Activated CD4-positive, alpha-beta memory T cell treated with anti-CD3 and anti-CD28 coated beads for 36 hours (primary cell): Measurements from ENCODE around the gene COMTD1. TPM values are rescaled to one million over a fixed set of nuclear protein-coding genes. Genes with fewer than 3 reads are reported as not detected.

Experiments used
- CTCF ChIA-PET: fragments of 350-600 bp; sonication (Branson Sonifier 250); formaldehyde crosslinking; loops from one replicate; lab custom pipeline; 2021; ENCODE audit warnings: antibody characterized with exemption, inconsistent platforms; lab: Charles Lee
- POLR2A ChIA-PET: fragments of 350-600 bp; sonication (Branson Sonifier 250); formaldehyde crosslinking; loops from one replicate; lab custom pipeline; 2021; ENCODE audit warnings: antibody characterized with exemption; lab: Charles Lee
- DNase-seq: peaks from one replicate; pipeline ENCODE4 v3.0.0-alpha.2; 2020
- H3K27ac Mint-ChIP-seq: one replicate; pipeline ENCODE4 v1.8.0; 2021; ENCODE audit warnings: mixed read lengths
- H3K27me3 Mint-ChIP-seq: one replicate; pipeline ENCODE4 v1.8.0; 2021; ENCODE audit warnings: mixed read lengths
- H3K36me3 Mint-ChIP-seq: one replicate; pipeline ENCODE4 v1.8.0; 2021; ENCODE audit warnings: mixed read lengths
- H3K4me1 Mint-ChIP-seq: one replicate; pipeline ENCODE4 v1.8.0; 2021; ENCODE audit warnings: low read depth, mixed read lengths
- H3K4me3 Mint-ChIP-seq: one replicate; pipeline ENCODE4 v1.8.0; 2021; ENCODE audit warnings: mild to moderate bottlenecking, mixed read lengths
- H3K9me3 Mint-ChIP-seq: one replicate; pipeline ENCODE4 v1.8.0; 2021; ENCODE audit warnings: mixed read lengths
- intact Hi-C: fragments of 100-400 bp; cut with micrococcal nuclease; formaldehyde crosslinking; loops from one replicate; pipeline ENCODE4 v1.15.1; 2023
- total RNA-seq, 2 experiments: library from RNA; stranded (reverse); gene quantifications; one replicate each; pipeline ENCODE4 v1.2.3, GENCODE V29; 2021

COMTD1 gene
- total RNA-seq, 2 experiments from 2014 or later: 40.0 to 41.3 TPM

DNA sequence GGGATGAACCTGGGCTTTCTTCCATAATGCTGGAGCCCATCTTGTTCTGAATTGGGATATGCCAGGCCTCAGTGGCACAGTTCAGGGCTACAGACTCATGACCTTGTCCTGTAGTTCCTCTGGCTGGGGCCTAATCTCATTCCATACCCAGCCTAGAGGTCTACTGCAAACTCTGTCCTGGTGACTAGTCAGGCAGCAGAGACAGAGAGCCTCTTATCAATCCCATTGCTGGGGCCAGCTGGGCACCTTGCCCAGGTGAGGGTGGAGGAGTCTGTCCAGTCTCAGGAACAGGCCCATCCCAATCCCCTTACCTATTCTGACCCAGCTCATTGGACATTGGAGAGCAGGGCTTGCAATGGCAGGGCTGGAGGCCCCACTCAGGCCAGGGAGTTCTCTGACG is 28.0 kb upstream of the COMTD1 start:
- intact Hi-C loops: no loop called here
- Mint-ChIP-seq H3K27me3 (no peaks in the 10 kb centered on the region), H3K4me1 (no peaks in the 10 kb centered on the region), H3K36me3 (no peaks in the 10 kb centered on the region), H3K27ac (no peak overlapping the region), H3K4me3 (no peak overlapping the region), H3K9me3 (peaks cover 5% of the 10 kb centered on the region)
- ChIA-PET CTCF (no interaction called here), POLR2A (no interaction called here)
- no peak for DNase-seq

DNA sequence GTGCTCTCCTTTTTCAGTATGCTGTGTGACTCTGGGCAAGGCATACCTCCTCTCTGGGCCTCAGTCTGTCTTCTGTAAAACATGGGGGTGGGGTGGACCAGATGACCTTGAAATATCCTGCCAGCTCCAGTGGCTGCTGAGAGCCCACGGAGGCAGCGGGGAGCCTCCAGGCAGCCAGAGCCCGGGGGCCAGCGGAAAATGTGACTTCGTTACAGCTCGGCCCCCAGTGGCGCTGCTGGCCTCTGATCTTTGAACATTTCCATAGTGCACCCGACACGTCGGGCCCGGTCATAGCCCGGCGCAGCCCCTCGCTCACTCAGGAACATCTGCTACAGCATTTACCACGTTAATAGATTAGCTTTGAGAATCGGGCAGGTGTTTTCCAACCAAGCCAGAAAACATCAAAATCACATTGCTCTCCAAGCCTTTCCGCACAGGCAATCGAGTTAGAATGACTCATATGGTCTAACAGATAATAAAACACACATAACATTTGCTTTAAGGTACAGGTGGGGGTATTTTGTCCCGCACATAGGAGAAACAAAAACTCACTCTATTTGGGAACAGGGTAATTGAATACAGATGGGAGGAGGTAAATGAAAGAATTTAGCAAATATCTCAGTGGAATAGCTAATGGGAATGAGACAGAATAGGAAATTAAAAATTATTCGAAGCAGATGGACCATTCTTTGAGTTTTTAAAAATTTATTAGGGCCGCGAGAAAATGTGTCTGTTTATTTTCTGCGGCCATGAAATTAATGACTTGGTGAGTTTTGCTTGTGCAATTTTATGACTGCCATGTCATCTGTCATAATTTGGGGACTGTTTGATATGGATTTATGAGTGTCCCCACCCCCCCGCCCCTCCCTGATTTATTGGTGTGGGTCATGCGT is 26.3 kb upstream of the COMTD1 start:
- POLR2A ChIA-PET: interaction anchor here (0.6 kb wide), 1 partner anchor 1278 kb away, joined by 3 read pairs; no protein-coding TSS in a partner anchor
- Mint-ChIP-seq H3K27ac (no peak overlapping the region), H3K9me3 (peaks cover 5% of the 10 kb centered on the region)

DNA sequence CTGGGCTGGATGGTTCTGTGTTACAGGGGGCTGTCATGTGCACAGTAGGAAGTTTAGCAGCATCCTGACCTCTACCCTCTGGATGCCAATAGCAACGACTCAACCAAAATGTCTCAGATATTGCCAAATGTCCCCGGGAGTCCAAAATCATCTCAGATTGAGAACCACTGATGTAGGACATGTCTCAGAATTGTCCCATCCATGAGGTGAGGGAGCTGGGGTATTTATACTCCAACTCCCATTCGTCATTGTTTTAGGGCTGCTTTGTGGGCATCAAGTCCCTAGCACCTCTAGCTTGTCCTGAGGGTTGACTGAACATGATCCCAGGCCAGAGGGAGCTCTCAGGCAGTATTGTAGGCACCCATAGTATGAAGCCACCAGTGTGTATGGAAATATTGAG is 25.2 kb upstream of the COMTD1 start:
- Mint-ChIP-seq H3K4me3 (no peak overlapping the region), H3K27me3 (no peaks in the 10 kb centered on the region), H3K9me3 (peaks cover 5% of the 10 kb centered on the region), H3K4me1 (no peaks in the 10 kb centered on the region), H3K27ac (no peak overlapping the region), H3K36me3 (no peaks in the 10 kb centered on the region)
- CTCF ChIA-PET: no interaction called here
- no peak for DNase-seq
- POLR2A ChIA-PET: no interaction called here
- intact Hi-C loops: no loop called here

More for the DNA sequence above, 26.3 kb upstream of the COMTD1 start:
- H3K4me1 Mint-ChIP-seq: no peaks in the 10 kb centered on the region
- no peak overlapping the region for H3K4me3 Mint-ChIP-seq
- CTCF ChIA-PET: no interaction called here
- DNase-seq: no peak
- no peaks in the 10 kb centered on the region for H3K36me3 Mint-ChIP-seq
- no peaks in the 10 kb centered on the region for H3K27me3 Mint-ChIP-seq
- intact Hi-C loops: no loop called here

DNA sequence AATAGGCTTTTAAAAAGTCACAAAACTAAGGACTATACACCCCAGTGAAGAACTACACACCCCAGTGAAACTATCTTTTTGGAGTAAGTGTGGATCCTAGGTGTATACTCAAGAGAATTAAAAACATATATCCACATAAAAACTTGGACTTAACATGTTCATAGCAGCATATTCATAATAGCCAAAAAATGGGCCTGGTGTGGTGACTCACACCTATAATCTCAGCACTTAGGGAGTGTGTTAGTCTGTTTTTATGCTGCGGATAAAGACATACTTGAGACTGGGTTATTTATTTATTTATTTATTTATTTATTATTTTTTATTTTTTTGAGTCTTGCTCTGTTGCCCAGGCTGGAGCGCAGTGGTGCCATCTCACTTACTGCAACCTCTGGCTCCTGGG is 19.0 kb upstream of the COMTD1 start:
- H3K4me1 Mint-ChIP-seq: no peaks in the 10 kb centered on the region
- no peak for DNase-seq
- H3K36me3 Mint-ChIP-seq: peaks cover 11% of the 10 kb centered on the region
- no peaks in the 10 kb centered on the region for H3K27me3 Mint-ChIP-seq
- H3K9me3 Mint-ChIP-seq: peaks cover 18% of the 10 kb centered on the region
- H3K4me3 Mint-ChIP-seq: no peak overlapping the region
- ChIA-PET CTCF (no interaction called here), POLR2A (no interaction called here)
- H3K27ac Mint-ChIP-seq: no peak overlapping the region
- intact Hi-C loops: no loop called here

GRCh38 chr10:75253281-75254220 is 17.8 kb upstream of the COMTD1 start:
- Mint-ChIP-seq H3K4me1 (no peaks in the 10 kb centered on the region), H3K4me3 (no peak overlapping the region), H3K27ac (no peak overlapping the region), H3K9me3 (peaks cover 18% of the 10 kb centered on the region), H3K27me3 (no peaks in the 10 kb centered on the region), H3K36me3 (peaks cover 11% of the 10 kb centered on the region)
- ChIA-PET CTCF (no interaction called here), POLR2A (no interaction called here)
- intact Hi-C loops: no loop called here
- DNase-seq: no peak

GRCh38 chr10:75250934-75251333 is 15.2 kb upstream of the COMTD1 start:
- peaks cover 11% of the 10 kb centered on the region for H3K36me3 Mint-ChIP-seq
- H3K4me1 Mint-ChIP-seq: no peaks in the 10 kb centered on the region
- intact Hi-C loops: no loop called here
- DNase-seq: no peak
- H3K27ac Mint-ChIP-seq: no peak overlapping the region
- ChIA-PET CTCF (no interaction called here), POLR2A (no interaction called here)
- H3K27me3 Mint-ChIP-seq: no peaks in the 10 kb centered on the region
- peaks cover 18% of the 10 kb centered on the region for H3K9me3 Mint-ChIP-seq
- no peak overlapping the region for H3K4me3 Mint-ChIP-seq

- Mint-ChIP-seq H3K4me3 (no peak overlapping the region), H3K9me3 (peaks cover 4% of the 10 kb centered on the region), H3K27me3 (no peaks in the 10 kb centered on the region), H3K4me1 (no peaks in the 10 kb centered on the region), H3K36me3 (peaks cover 1% of the 10 kb centered on the region), H3K27ac (no peak overlapping the region)
- intact Hi-C loops: no loop called here
- CTCF ChIA-PET: no interaction called here
- POLR2A ChIA-PET: no interaction called here
- DNase-seq: no peak
Measured at GRCh38 chr10:75247797-75248196, 12.0 kb upstream of the COMTD1 start.

DNA sequence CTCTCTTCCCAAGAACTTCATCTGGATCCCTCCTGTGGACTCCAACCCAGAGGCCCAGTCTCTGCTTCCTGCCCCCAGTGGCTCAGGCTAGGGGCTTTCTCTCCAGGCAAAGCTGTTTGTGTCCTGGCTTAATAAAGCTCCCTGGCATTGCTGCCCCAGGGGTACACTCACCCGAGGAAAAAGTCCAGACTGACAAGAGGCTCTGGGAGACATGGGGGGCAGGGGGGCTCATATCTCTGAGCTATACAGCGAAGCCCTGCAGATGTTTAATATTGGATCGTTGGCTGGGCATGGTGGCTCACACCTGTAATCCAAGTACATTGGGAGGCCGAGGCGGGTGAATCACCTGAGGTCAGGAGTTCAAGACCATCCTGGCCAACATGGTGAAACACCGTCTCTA is 10.7 kb upstream of the COMTD1 start:
- DNase-seq: no peak
- ChIA-PET POLR2A (no interaction called here), CTCF (no interaction called here)
- no peaks in the 10 kb centered on the region for H3K36me3 Mint-ChIP-seq
- no peaks in the 10 kb centered on the region for H3K27me3 Mint-ChIP-seq
- no peaks in the 10 kb centered on the region for H3K4me1 Mint-ChIP-seq
- no peak overlapping the region for H3K4me3 Mint-ChIP-seq
- intact Hi-C loops: no loop called here
- H3K9me3 Mint-ChIP-seq: no peaks in the 10 kb centered on the region
- no peak overlapping the region for H3K27ac Mint-ChIP-seq

GRCh38 chr10:75245354-75246250 is 9.8 kb upstream of the COMTD1 start:
- intact Hi-C loops: no loop called here
- CTCF ChIA-PET: interaction anchor here (1.0 kb wide), 1 partner anchor 10 kb away, joined by 3 read pairs; the partner anchor contains the start of gene COMTD1
- H3K36me3 Mint-ChIP-seq: no peaks in the 10 kb centered on the region

DNA sequence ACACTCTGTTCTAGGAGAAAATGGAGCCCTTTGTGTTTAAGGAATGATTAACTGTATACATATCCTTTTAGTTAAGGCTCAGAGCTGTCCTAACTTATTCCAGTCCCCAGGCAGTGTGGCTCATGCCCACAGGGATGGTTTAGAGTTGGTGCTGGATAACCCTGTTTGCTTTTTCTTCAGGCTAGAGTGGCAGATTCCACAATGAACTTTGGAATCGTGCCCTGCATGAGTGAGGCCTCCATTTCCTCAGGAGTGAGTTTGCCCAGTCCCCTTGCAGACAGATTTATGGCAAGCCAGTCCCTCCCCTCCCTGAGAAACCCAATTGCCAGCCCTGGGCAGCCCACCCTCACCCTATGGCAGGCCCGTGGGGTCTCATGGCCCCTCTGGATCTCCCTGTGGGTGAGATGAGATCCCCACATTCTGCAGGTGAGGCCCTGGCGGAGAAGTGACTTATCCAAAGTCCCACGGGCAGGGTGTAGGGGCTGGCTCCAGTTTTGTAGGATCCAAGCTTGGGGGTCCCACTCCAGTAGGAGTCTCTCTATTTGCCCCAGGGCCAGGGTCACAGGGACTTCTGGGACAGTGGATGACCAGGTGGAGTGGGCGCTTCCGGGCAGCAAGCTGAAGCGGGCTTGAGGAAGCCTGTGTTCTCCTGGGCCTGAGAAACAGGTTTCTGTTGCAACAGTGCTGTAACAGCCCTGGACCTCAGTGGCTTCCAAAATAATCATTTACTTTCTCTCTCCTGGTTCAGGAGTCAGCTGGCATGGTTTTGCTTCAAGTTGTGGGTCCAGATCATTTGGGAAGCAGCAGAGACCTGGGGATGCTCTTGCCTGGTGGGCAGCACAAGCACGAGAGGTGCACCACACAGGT is 9.0 kb upstream of the COMTD1 start:
- no peaks in the 10 kb centered on the region for H3K4me1 Mint-ChIP-seq
- no peak overlapping the region for H3K27ac Mint-ChIP-seq
- no peaks in the 10 kb centered on the region for H3K9me3 Mint-ChIP-seq
- intact Hi-C loops: no loop called here
- no peak overlapping the region for H3K4me3 Mint-ChIP-seq
- no peaks in the 10 kb centered on the region for H3K36me3 Mint-ChIP-seq
- POLR2A ChIA-PET: no interaction called here
- no peak for DNase-seq
- H3K27me3 Mint-ChIP-seq: no peaks in the 10 kb centered on the region
- CTCF ChIA-PET: interaction anchor here (1.0 kb wide), 1 partner anchor 9 kb away, joined by 3 read pairs; the partner anchor contains the start of gene COMTD1

More at GRCh38 chr10:75245354-75246250, 9.8 kb upstream of the COMTD1 start:
- Mint-ChIP-seq H3K9me3 (no peaks in the 10 kb centered on the region), H3K27ac (no peak overlapping the region), H3K4me3 (no peak overlapping the region), H3K4me1 (no peaks in the 10 kb centered on the region), H3K27me3 (no peaks in the 10 kb centered on the region)
- POLR2A ChIA-PET: no interaction called here
- no peak for DNase-seq

DNA sequence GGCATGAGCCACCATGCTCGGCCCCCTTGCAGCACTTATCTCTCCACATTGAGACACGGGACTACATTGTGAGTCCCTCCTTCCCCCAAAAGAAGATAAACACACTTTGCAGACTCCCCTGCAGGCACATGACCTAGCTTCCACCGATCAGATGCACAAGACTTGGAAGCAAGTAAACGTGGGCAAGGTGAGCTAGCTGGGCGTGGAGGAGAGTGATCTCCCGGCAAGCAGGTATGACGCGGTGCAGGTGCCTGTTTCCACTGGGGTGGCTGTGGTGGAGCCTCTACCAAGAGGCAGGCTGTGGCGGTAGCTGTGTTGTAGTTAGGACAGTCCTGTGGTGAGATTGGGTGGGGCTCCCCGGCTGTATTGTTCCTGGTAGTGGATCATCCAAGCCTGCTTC is 7.7 kb upstream of the COMTD1 start:
- CTCF ChIA-PET: no interaction called here
- Mint-ChIP-seq H3K9me3 (no peaks in the 10 kb centered on the region), H3K27me3 (no peaks in the 10 kb centered on the region), H3K4me1 (no peaks in the 10 kb centered on the region), H3K4me3 (no peak overlapping the region), H3K27ac (no peak overlapping the region), H3K36me3 (no peaks in the 10 kb centered on the region)
- no peak for DNase-seq
- POLR2A ChIA-PET: no interaction called here
- intact Hi-C loops: no loop called here
